Measurements from ENCODE around the gene ABI3BP.

GRCh38 chr3:100869787-100870186 is 123.4 kb downstream of the ABI3BP start:
- TF ChIP-seq TEAD4 (IDR thresholded peaks at IDR 0.05) = no peak
- no peak for TF ChIP-seq TAF1 (IDR thresholded peaks at IDR 0.05; ENCODE audit: low read depth)
- no peak for TF ChIP-seq EP300 (IDR thresholded peaks at IDR 0.05; ENCODE audit: borderline replicate concordance)

All from Ishikawa (cell line).